PC-9 (cell line): ENCODE measurements around the gene NEBL.

Experiments
- CTCF ChIP-seq: fragments of 200-600 bp; sonication (generic); conservative IDR thresholded peaks from 2 replicates; pipeline ENCODE4 v1.6.1; 2017; ENCODE audit warnings: mixed run types, antibody characterized with exemption, mild to moderate bottlenecking, moderate library complexity
- EZH2 ChIP-seq: fragments of 200-600 bp; sonication (generic); IDR thresholded peaks from 2 replicates; pipeline ENCODE4 v1.8.0; 2017; ENCODE audit warnings: antibody characterized with exemption, low read depth

DNA sequence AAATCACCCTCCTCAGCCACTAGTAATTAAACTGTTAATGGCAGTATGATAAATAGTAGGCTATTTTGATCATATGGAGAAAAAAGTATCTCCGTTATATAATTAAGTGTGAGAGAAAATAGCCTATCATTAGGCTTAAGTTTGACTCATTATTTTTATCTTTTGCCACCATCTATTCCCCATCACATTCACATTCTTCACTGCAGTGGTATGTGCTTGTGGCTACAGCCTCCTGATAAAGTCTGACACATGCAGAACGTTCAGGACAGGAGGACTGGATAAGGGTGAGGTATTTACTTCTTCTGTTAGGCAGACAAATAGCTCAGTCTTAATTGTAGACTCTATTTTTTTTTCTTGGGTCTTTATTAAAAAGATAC, 5.8 kb downstream of the NEBL start:
- TF ChIP-seq EZH2 (no peak), CTCF (no peak)
